Ovary (tissue), 9 donors: ENCODE measurements around the gene EPS8. TPM values are rescaled to one million over a fixed set of nuclear protein-coding genes. Genes with fewer than 3 reads are reported as not detected.

Experiments used
- DNase-seq, 5 donors: peaks; one replicate each; pipeline ENCODE4 v3.0.0-alpha.2; 2019 to 2020
- H3K27ac ChIP-seq, 2 donors: fragments of 200-600 bp; one replicate each; pipeline versions ENCODE4 v1.5.1 to v1.8.0; 2019 to 2022
- H3K27me3 ChIP-seq: fragments of 200-600 bp; one replicate; pipeline ENCODE4 v1.8.0; 2022
- H3K36me3 ChIP-seq: fragments of 200-600 bp; sonication (generic); one replicate; pipeline ENCODE4 v1.5.1; 2019
- H3K4me1 ChIP-seq: one replicate; pipeline ENCODE4 v1.8.1; 2013; ENCODE audit warnings: mild to moderate bottlenecking, moderate library complexity; ENCODE audit not compliant: insufficient read depth
- H3K4me3 ChIP-seq: fragments of 200-600 bp; sonication (generic); one replicate; pipeline ENCODE4 v1.5.1; 2017
- H3K9me3 ChIP-seq, 2 donors: fragments of 200-600 bp in 1 of 2; sonication (generic) in 1 of 2; one replicate each; pipeline versions ENCODE4 v1.5.1 to v1.8.1; 2013 to 2019; ENCODE audit warnings: mild to moderate bottlenecking in 1 of 2, moderate library complexity in 1 of 2
- EP300 ChIP-seq: sonication (generic); formaldehyde crosslinking; IDR thresholded peaks from one replicate; pipeline ENCODE4 v1.6.1; 2017; ENCODE audit warnings: antibody characterized with exemption
- POLR2A ChIP-seq: fragments of 450-650 bp; IDR thresholded peaks from one replicate; pipeline ENCODE4 v1.6.1; 2017; ENCODE audit warnings: antibody characterized with exemption, mild to moderate bottlenecking, moderate library complexity
- WGBS, 3 donors: extraction: QIAGEN DNeasy Blood & Tissue Kit in 1 of 3; methylation state at CpG; one replicate each; pipeline versions ENCODE4 v1.1.5 to v1.1.7; 2013 to 2017; 5-methylcytosine and 5-hydroxymethylcytosine counted together
- intact Hi-C, 4 donors: fragments of 100-400 bp; cut with DNase I; formaldehyde crosslinking; loops; one replicate each; pipeline versions ENCODE4 v1.11.0 to v1.15.1; 2022 to 2023
- polyA plus RNA-seq, 2 donors: library from polyadenylated mRNA; stranded (reverse); fragments of 200-250 nt in 1 of 2; fragments of 350-450 nt in 1 of 2; fragmentation: Illumina TruSeq in 1 of 2; extraction: RNeasy Lipid Tissue Mini Kit (QIAGEN cat#74804) in 1 of 2; gene quantifications; one replicate each; pipeline ENCODE4 v1.2.3, GENCODE V29; 2013 to 2014
- total RNA-seq, 7 donors: library from RNA; depleted of rRNA in 2 of 7; stranded (reverse); fragments of >200 nt in 2 of 7; fragmentation: NEBNext Ultra II Directional in 3 of 7; extraction: Animal tissue kit (Norgen Biotek cat#: 25700) in 3 of 7; gene quantifications; one replicate each; pipeline versions ENCODE4 v1.1.0 to v1.2.4, GENCODE V29; 2016 to 2023
- TF ChIP-seq, protein P1 (sequence below), 3 donors: fragments of 450-650 bp in 2 of 3; fragments of 200-600 bp in 1 of 3; IDR thresholded peaks; one replicate each; pipeline versions ENCODE4 v1.5.1 to v1.8.0; 2016 to 2022; ENCODE audit warnings: antibody characterized with exemption in 3 of 3, mild to moderate bottlenecking in 1 of 3
- donor health status: DM: no; HTN: no; CAD: no; lungs with moderate emphysema.
- donor health status: DM: no; HTN: no; CAD: no.
- donor health status: Bipolar disorder and iron deficiency.
- donor health status: DM: yes; HTN: yes; CAD: no.
- donor health status: DM: no; HTN: no; CAD: no.
- donor health status: DM: yes; HTN: yes; CAD: no.

Gene EPS8
- total and polyA plus RNA-seq, 9 donors, result 56.2 to 94.9 (median 77.4) TPM

DNA sequence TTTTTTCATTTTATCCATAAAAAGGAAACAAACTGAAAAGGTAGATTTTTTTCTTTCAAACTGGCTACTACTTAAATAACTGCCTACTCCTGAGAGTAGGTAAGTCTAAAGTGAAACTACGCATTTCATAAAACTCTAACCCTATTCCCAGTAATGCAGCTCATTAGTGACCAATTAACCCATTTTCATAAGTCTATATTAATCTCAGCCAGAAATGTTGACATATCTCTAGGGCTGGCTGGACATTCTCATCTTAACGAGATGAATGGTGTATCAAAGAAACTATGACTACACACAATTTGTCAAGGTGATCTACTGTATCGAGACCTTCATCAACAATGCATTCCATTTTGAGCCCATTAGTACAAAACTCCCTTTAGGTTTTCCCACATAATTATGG, 57.2 kb downstream of the EPS8 start:
- no peak for DNase-seq
- H3K4me1 ChIP-seq, result no peaks in the 10 kb centered on the region
- H3K4me3 ChIP-seq, result no peak overlapping the region
- intact Hi-C loops, result no loop called here
- no peaks in the 10 kb centered on the region for H3K9me3 ChIP-seq
- 80 to 89% (median 85%) methylated on average over 3 of the region's 3 CpGs for WGBS, 3 donors
- no peaks in the 10 kb centered on the region for H3K27me3 ChIP-seq
- no peak overlapping the region for H3K27ac ChIP-seq
- H3K36me3 ChIP-seq, result no peaks in the 10 kb centered on the region
- TF ChIP-seq POLR2A, result no peak
- TF ChIP-seq EP300, result no peak
- TF ChIP-seq, protein P1, sequence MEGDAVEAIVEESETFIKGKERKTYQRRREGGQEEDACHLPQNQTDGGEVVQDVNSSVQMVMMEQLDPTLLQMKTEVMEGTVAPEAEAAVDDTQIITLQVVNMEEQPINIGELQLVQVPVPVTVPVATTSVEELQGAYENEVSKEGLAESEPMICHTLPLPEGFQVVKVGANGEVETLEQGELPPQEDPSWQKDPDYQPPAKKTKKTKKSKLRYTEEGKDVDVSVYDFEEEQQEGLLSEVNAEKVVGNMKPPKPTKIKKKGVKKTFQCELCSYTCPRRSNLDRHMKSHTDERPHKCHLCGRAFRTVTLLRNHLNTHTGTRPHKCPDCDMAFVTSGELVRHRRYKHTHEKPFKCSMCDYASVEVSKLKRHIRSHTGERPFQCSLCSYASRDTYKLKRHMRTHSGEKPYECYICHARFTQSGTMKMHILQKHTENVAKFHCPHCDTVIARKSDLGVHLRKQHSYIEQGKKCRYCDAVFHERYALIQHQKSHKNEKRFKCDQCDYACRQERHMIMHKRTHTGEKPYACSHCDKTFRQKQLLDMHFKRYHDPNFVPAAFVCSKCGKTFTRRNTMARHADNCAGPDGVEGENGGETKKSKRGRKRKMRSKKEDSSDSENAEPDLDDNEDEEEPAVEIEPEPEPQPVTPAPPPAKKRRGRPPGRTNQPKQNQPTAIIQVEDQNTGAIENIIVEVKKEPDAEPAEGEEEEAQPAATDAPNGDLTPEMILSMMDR (IDR thresholded peaks at IDR 0.05), result no peak

GRCh38 chr12:15729097-15729496, 60.1 kb downstream of the EPS8 start:
- DNase-seq, result no peak
- H3K4me3 ChIP-seq, result no peak overlapping the region
- H3K4me1 ChIP-seq, result no peaks in the 10 kb centered on the region
- intact Hi-C loops, result no loop called here
- no peaks in the 10 kb centered on the region for H3K27me3 ChIP-seq
- no peaks in the 10 kb centered on the region for H3K36me3 ChIP-seq
- H3K9me3 ChIP-seq, result no peaks in the 10 kb centered on the region
- no peak overlapping the region for H3K27ac ChIP-seq
- 94 to 99% (median 95%) methylated on average over 4 of the region's 4 CpGs for WGBS, 3 donors
- TF ChIP-seq, protein P1 (IDR thresholded peaks at IDR 0.05), result no peak
- no peak for TF ChIP-seq EP300
- TF ChIP-seq POLR2A, result no peak

DNA sequence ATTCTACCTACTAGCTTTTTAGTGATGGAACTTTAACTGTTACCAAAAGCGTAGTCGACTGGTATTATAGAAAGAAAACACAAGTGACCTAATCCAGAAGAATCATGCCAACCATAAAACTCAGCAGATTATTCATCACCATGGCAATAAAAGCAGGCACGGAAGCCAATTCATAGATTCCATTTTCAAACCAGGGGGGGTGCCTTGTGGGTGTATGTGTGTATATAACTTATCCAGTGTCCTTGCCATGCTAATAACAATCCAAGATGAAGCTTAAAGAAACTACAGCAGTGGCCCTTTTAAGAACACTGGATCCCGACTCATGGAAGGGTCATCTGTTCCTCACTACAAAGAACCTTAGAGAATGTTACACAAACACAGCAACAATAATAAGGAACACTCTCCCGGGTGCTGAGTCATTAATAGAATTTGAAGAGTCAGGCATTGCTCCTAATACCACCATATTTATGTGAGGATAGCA, 61.0 kb downstream of the EPS8 start:
- no peaks in the 10 kb centered on the region for H3K4me1 ChIP-seq
- intact Hi-C loops, result no loop called here

GRCh38 chr12:15726878-15727150, 62.4 kb downstream of the EPS8 start:
- Histone ChIP-seq H3K4me1 (peaks cover 3% of the 10 kb centered on the region), H3K9me3 (no peaks in the 10 kb centered on the region), H3K27ac (no peak overlapping the region), H3K36me3 (no peaks in the 10 kb centered on the region), H3K4me3 (no peak overlapping the region), H3K27me3 (no peaks in the 10 kb centered on the region)
- no peak for DNase-seq
- intact Hi-C loops, result no loop called here
- TF ChIP-seq POLR2A (no peak), EP300 (no peak)
- TF ChIP-seq, protein P1 (IDR thresholded peaks at IDR 0.05), result no peak

More for the DNA sequence above, 61.0 kb downstream of the EPS8 start:
- no peaks in the 10 kb centered on the region for H3K36me3 ChIP-seq
- no peaks in the 10 kb centered on the region for H3K9me3 ChIP-seq
- H3K27me3 ChIP-seq, result no peaks in the 10 kb centered on the region
- H3K27ac ChIP-seq, result no peak overlapping the region
- TF ChIP-seq POLR2A, result no peak
- no peak for TF ChIP-seq EP300
- TF ChIP-seq, protein P1 (IDR thresholded peaks at IDR 0.05), result no peak
- WGBS, 3 donors, result 54 to 56% (median 54%) methylated on average over 5 of the region's 5 CpGs
- H3K4me3 ChIP-seq, result no peak overlapping the region
- DNase-seq, result no peak
